WERI-Rb-1 (cell line): ENCODE data around the gene C3orf38.

Source experiments
- DNase-seq: peaks from one replicate; pipeline ENCODE4 v3.0.0-alpha.2; 2020
- H3K27ac ChIP-seq: fragments of 250-450 bp; sonication (Bioruptor Pico); 2 replicates; pipeline ENCODE4 v1.5.1; 2020; ENCODE audit warnings: mild to moderate bottlenecking, moderate library complexity
- H3K27me3 ChIP-seq: fragments of 250-450 bp; sonication (Bioruptor Pico); 2 replicates; pipeline ENCODE4 v1.5.1; 2021; ENCODE audit warnings: mild to moderate bottlenecking, low read depth, moderate library complexity; ENCODE audit not compliant: insufficient read depth, severe bottlenecking
- H3K36me3 ChIP-seq: fragments of 250-450 bp; sonication (Bioruptor Pico); 2 replicates; pipeline ENCODE4 v1.5.1; 2020; ENCODE audit warnings: mild to moderate bottlenecking, moderate library complexity
- H3K4me3 ChIP-seq: 2 replicates; pipeline ENCODE4 v1.5.1; 2011; ENCODE audit warnings: low read depth, mild to moderate bottlenecking, control low read depth, low read length
- H3K9me3 ChIP-seq: fragments of 250-450 bp; sonication (Bioruptor Pico); 2 replicates; pipeline ENCODE4 v1.5.1; 2021; ENCODE audit warnings: mild to moderate bottlenecking, moderate library complexity; ENCODE audit not compliant: severe bottlenecking
- CTCF ChIP-seq: IDR thresholded peaks from 2 replicates; pipeline ENCODE4 v1.5.1; 2011; ENCODE audit warnings: low read depth, mild to moderate bottlenecking, control low read depth, inconsistent platforms, low read length

The C3orf38 gene

GRCh38 chr3:88149509-88150362 is at the start of gene C3orf38:
Gene C3orf38, plus strand, starts transcription at chr3:88149959. Its CDS starts 94 bp downstream, at chr3:88150053.
- peaks cover 22% of the 10 kb centered on the region for H3K36me3 ChIP-seq
- peak within 1 kb of the TSS; percentile 88 for H3K4me3 ChIP-seq
- peak; percentile 92 for DNase-seq
- no peaks in the 10 kb centered on the region for H3K27me3 ChIP-seq
- H3K9me3 ChIP-seq, result no peaks in the 10 kb centered on the region
- H3K27ac ChIP-seq, result peak within 1 kb of the TSS; percentile 99
- no peak for TF ChIP-seq CTCF

- H3K27me3 ChIP-seq, result no peaks in the 10 kb centered on the region
- H3K9me3 ChIP-seq, result no peaks in the 10 kb centered on the region
- no peak overlapping the region for H3K27ac ChIP-seq
- H3K4me3 ChIP-seq, result no peak overlapping the region
- TF ChIP-seq CTCF, result no peak
- DNase-seq, result no peak
- H3K36me3 ChIP-seq, result peaks cover 7% of the 10 kb centered on the region
Measured at GRCh38 chr3:88101142-88101541, 48.6 kb upstream of the C3orf38 start.

GRCh38 chr3:88105325-88105724 is 44.4 kb upstream of the C3orf38 start:
- Histone ChIP-seq H3K36me3 (no peaks in the 10 kb centered on the region), H3K9me3 (no peaks in the 10 kb centered on the region), H3K4me3 (no peak overlapping the region), H3K27ac (no peak overlapping the region), H3K27me3 (no peaks in the 10 kb centered on the region)
- no peak for TF ChIP-seq CTCF
- DNase-seq, result no peak

DNA sequence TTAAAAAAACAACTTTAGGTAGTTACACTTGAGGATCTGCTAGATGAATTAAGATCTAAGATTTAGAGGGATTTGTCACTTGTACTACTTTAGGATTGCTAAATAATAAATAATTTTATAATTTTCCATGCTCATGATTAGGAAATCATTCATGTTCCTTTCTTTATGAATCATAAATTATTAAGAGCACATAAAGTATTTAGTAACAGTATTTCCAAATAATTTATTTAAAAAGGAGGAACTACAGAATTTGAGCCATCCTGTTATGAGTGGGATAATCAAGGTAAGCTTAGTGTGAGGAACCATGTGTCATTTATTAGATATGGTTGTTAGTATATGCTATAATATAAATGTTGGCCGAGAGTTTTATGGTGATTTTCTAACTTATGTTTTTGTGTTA is 37.5 kb upstream of the C3orf38 start:
- Histone ChIP-seq H3K9me3 (no peaks in the 10 kb centered on the region), H3K4me3 (no peak overlapping the region), H3K36me3 (peaks cover 13% of the 10 kb centered on the region), H3K27me3 (no peaks in the 10 kb centered on the region), H3K27ac (no peak overlapping the region)
- TF ChIP-seq CTCF, result no peak
- DNase-seq, result no peak

GRCh38 chr3:88113311-88114162 is 36.2 kb upstream of the C3orf38 start:
- Histone ChIP-seq H3K9me3 (no peaks in the 10 kb centered on the region), H3K36me3 (peaks cover 19% of the 10 kb centered on the region), H3K27ac (no peak overlapping the region), H3K4me3 (no peak overlapping the region), H3K27me3 (no peaks in the 10 kb centered on the region)
- DNase-seq, result peak; percentile 58
- TF ChIP-seq CTCF, result peak; percentile 67
